Ecto neural progenitor cell (in vitro differentiated cells): Measurements from ENCODE around the gene TSC22D3.

Source experiments
- DNase-seq: peaks from one replicate; pipeline ENCODE4 v3.0.0-alpha.2; 2018; ENCODE audit warnings: low spot score

The TSC22D3 gene

GRCh38 chrX:107760304-107761077 lies 15.1 kb downstream of the TSC22D3 start:
- DNase-seq, result no peak

DNA sequence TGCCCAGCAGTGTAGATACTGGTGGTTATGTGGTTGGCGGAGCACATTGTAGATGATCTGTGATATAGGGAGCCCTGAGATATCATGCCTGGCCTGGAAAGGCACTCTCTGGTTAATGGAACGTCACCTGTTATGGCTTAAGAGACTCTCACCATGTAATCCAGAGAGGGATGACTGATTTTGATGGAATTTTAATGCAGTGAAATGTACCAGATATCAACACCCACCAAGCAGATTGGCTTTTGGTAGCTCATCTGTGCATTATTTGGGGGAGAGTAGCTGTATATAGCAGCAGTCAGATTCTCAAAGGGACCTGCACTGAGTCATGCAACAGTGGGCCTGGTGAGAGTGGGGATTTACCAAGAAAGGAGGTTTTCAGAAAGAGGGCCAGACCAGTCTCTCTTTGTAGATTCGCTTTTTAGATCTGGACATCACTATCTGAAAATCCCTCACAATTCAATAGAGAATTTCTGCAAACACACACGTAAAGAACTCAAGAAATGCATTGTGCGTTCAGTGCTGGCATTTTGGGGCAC lies 17.3 kb downstream of the TSC22D3 start:
- DNase-seq, result no peak

DNA sequence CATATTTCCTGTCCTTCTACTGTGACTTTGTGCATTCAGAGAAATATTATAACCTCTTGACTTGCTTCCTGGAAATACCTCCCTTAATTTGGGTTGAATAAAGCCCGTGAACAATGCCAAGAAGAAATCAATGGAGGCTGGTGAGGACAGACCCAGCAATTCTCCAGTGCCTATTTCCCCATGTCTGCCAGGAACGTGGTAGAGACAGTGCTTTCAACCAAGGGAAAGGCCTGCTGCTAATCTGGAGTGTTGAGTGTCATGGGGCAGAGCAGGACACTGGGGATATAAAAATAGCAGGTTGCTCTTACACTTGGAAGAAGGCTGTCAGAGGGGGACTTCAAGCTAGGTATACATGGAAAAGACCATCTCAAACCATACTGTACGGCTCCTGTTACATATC lies 19.9 kb downstream of the TSC22D3 start:
- no peak for DNase-seq

GRCh38 chrX:107753187-107753586 lies 22.4 kb downstream of the TSC22D3 start:
- DNase-seq, result no peak

DNA sequence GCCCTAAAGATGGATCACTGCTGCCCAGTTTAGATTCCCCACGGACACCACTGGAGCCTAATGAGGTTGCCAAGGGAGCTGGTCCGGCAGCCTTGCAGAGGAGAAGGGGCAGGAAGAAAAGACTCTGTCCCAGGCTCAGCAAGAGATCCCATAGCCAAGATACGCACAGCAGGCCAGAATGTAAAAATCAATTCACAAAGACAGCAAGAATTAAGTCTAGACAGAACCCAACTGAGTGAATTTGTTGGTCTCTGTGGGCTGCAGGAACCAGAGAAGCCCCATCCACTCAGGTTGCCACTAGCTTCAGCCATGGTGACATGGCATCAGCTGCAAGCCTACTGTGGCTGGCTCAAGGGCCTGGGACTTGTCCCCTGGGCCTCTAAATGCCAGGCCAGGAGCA lies 22.9 kb downstream of the TSC22D3 start:
- no peak for DNase-seq

- no peak for DNase-seq
Observed at GRCh38 chrX:107752043-107752442, 23.5 kb downstream of the TSC22D3 start.

DNA sequence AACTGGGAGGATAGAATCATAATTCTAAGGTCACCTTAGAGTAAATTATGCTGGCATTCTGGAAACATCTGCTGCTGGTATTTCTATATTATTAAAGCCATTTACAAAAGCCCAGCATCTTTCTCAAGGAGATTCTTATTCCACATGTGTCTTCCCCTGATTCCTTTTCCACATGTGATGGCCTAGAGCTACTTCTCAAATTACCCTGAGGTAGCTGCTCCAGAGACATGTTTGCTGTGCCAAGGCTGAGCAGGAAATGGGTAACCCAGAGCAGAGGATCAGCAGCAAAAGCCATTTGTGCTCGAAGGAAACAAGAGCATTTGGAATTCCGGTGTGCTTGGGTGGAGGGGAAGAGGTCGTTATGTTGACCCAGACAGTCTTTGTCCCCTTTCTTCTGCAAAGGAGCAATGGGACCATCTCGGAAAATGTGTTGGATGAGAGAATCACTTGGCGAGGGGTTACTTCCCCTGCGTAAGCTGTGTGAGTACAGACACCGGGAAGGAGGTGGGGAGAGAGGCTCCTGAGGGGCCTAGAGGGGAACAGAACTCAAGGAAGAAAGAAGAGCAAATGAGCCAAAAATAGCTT lies 24.6 kb downstream of the TSC22D3 start:
- DNase-seq, result no peak

DNA sequence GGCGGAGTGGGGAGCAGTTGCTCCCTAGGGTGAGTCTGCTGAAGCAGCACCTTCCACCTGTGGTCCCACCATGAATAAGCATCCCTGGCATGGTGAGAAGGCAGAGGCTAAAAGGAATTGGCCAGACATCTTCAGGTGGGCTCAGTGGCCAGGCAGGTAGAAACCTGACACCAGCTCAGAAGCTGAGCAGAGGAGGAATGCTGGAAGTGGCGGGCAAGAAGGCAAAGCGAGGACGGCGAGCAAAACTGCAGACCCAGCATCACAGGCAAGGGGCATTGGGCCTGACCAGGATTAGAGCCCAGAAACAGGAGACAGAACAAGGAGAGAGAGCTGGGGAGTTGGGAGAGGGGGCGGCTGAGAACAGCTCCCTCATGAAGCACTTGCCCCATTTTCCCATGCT lies 25.3 kb downstream of the TSC22D3 start:
- DNase-seq, result no peak

DNA sequence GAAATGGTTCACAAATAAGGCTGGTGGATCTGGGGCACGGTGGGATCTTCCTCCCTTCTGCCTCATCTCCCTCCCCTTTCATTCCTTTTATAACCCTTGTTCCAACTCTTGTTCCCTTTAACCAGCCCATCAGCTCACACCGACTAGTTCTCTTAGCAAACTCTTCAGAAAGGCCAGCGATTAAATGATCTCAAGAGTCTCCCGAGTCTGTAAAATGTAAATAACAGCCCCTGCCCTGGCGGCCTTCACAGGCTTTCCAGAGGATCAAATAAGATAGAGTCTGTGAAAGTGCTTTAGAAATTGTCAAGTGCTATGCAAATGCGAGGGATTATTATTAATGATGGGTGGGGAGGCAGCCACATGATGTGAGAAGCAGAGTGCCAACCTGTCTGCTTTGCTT lies 27.1 kb downstream of the TSC22D3 start:
- no peak for DNase-seq

DNA sequence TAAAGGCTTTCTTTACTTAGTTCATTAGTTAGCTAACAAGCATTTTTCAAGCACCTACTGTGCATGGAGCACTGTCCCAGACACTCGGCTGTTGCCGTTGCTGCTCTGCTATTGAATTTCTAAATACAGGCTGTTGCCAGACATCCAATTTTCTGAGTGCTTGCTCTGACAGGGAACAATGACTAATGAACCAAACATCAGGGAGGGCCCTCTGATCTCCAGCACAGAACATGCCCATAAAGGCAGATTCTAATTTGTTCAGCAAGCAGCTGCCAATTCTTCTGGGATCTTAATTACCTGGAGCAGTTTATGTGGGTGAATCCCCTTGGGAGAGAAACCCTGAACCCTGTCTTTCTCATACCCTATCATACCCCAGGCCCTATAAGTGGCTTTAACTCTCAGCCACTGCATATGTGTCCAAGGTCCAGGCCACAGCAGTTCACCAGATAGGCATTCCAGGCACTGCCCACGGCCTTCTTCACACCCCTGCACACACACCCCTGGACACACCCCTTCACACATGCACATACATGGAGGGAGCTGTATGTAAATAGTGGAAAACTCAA lies 27.9 kb downstream of the TSC22D3 start:
- DNase-seq, result no peak

DNA sequence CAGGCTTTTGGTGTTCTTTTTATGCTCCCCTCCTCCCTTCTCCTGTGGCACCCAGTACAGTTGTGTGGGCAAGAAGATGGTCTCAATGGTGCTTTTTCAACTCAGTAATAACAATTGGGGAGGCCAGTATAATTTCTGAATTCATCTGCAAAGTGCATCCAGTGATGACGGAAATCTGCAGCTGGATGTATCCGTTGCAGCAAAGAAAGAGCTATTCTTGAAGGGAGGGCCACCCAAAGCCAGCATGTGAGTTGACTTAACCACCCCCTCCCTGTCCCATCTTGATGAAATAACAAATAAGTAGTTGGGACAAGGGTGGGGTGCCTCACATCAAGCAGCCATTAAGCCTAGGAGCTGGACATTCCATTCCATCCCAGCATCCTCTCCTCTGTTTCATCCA lies 30.7 kb downstream of the TSC22D3 start:
- no peak for DNase-seq

DNA sequence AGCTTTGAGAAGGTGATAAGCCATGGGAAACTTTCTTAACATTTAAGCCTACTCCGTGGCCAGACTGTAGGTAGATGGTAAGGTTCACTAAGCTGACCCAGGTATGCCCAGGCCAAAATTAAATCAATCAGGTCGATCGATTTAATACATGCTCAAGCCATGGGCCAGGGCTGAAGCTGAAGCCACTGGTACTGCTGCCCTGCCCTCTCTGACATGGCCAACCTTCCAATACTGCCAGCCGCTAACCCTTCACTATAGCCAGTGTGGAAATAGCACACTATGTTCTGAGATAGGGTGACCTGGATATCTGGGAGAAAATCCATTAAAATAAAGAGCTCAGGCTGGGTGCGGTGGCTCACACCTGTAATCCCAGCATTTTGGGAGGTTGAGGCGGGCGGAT lies 31.6 kb downstream of the TSC22D3 start:
- DNase-seq, result no peak

GRCh38 chrX:107742700-107743191 lies 32.8 kb downstream of the TSC22D3 start:
- no peak for DNase-seq

GRCh38 chrX:107741404-107741790 lies 34.2 kb downstream of the TSC22D3 start:
- DNase-seq, result no peak

DNA sequence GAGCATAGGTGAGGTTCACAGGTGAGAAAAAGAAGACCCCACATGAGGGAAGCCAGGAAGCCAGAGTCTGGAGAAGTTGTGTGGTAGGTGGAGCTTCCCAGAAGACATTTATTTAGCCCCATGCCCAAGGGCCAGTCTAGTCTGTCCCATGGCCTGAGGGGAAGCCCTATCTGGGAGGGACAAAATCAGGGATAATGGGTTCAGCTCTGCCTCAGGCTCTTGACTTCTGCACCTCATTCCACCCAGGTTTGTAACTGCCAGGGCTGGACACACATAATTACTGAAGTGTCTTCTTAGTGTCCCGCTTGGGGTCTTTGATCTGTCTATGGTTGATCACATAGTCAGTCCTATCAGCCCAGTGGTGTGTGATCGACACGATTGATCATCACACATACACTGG lies 36.0 kb downstream of the TSC22D3 start:
- no peak for DNase-seq

- DNase-seq, result no peak
Observed at GRCh38 chrX:107738768-107739167, 36.8 kb downstream of the TSC22D3 start.

DNA sequence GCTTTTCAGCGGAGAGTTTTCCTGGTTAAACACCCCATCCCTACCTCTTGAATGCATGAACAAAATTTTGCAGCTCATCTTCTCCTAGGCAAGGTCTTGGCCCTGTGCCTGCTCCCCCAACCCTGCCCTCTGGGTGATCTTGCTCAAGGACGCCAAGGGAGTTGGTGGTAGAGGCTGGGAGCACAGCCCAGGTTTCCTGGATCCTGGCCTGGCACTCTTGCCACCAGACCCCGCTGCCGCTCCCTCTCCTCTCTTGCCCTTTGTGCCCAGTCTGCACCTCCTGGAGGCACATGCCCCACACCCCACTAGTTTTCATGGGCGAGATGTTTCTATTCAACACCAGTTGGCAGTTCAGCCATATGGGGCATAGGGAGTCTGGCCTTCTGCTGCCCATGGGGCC lies 37.3 kb downstream of the TSC22D3 start:
- DNase-seq, result no peak

DNA sequence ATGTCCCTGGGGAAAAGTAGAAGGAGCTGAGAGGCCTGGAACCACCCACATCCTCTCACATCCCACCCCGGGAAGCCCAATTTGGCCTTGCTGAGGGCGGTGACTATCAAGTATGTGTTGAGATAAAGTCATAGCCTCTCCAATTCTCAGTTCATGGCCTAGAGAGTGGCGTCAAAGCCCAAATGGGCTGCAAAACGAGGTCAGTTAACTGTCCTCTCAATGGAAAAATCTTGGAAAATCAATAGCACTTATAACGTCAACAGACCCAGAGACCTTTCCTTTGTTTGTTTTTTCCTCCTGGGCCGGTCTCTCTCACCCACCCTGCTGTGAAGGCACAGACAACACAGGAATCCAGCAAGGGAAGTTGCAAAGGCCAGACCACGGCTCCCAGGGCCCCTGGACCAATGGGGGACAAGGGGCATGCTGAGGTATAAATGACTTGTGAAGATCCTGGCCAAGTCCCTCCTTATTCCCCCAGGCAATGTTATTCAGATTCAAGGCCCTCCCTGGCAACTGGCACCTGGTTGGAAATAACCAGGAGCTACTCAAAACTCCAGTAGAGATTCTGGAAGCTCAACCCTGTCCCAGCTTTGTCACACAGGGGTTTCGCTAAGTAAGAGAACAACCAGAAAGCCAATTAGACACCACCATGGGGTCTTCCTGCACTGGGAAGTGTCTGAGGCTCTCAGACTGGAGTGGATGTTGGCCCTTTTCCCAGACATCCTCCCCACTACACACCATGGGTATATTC lies 38.6 kb downstream of the TSC22D3 start:
- DNase-seq, result no peak

DNA sequence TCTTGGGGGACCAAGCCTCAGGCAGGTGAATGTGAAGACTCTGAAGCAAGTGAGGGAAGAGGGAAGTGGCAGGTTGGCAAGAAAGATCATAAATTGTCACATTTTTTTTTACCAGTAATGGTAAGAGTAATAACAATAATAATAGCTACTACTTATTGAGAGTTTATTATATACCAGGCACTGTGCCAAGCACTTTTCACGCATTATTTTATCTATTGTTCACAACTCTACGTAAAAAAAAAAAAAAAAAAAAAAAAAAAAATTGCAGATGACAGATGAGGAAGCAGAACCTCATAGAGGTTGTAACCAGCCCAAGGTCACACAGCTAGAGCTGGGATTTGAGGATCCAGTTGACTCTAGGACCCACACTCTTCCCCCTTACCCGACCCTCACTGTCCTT lies 40.9 kb downstream of the TSC22D3 start:
- DNase-seq, result no peak

DNA sequence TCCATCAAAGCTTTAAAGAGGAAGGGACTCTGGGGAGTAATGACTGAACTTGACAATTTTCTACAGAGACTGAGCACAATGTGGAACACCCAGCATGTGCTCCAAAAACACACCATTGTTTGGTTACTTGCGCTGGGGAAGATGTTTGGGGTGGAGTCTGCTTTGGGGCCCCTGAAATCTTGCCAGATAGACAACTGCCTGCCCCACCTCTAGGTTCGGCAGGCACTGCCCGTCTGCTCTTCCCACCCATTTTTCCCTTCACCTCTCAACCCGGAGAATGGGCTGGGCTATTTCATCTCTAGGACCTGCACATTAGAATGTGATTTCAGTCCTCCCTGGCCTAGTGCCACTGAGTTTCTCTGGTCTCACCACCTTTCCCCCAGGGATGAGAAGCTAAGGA lies 41.9 kb downstream of the TSC22D3 start:
- DNase-seq, result no peak

GRCh38 chrX:107731831-107732502 lies 43.6 kb downstream of the TSC22D3 start:
- DNase-seq, result no peak
